Smooth muscle cell of the brain vasculature (primary cell): ENCODE data around the gene COIL.

Source experiments
- DNase-seq: peaks from one replicate; pipeline ENCODE4 v3.0.0-alpha.2; 2012; ENCODE audit warnings: low read depth, low spot score

The COIL gene

GRCh38 chr17:56909742-56910508 lies 50.9 kb downstream of the COIL start:
- no peak for DNase-seq

DNA sequence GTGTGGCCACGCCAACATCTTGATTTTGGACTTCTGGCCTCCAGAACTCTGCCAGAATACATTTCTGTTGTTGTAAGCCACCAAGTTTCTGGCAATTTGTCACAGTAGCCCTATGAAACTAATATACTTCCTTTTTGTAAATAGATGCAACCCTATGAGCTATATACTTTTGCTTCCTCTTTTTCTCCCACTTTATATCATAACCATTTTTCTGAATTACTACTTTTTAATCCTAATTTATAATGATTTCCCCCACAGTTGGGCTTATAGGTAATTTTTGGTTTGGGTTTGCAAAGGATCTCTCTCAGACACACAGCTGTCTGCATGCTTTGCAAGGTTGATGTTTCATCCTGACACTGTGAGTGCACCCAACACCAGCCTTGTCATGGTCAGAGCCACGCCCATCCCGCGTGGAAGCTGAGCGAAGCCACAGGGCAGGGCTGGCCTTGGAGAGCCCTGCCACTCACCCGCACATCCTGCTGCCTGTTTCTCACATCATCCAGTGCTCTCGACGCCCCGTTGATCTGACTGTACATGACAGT lies 52.8 kb downstream of the COIL start:
- no peak for DNase-seq

DNA sequence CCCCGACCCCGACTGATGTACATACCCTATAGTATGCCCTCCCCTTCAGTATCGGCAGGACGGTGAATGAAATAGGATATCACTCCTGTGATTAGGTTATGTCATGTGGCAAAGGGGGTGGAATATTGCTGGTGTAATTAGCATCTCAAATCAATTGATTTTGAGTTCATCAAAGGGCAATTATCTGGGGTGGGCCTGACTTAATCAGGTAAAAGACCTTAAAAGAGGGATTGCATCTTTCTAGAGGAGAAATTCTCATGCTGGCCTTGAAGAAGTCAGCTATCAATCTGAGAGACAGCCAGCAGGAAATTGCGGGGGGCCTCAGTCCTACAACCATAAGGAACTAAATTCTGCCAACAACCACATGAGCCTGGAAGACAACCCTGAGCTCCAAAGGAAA lies 57.3 kb downstream of the COIL start:
- DNase-seq = no peak

GRCh38 chr17:56902348-56902747 lies 58.5 kb downstream of the COIL start:
- no peak for DNase-seq

DNA sequence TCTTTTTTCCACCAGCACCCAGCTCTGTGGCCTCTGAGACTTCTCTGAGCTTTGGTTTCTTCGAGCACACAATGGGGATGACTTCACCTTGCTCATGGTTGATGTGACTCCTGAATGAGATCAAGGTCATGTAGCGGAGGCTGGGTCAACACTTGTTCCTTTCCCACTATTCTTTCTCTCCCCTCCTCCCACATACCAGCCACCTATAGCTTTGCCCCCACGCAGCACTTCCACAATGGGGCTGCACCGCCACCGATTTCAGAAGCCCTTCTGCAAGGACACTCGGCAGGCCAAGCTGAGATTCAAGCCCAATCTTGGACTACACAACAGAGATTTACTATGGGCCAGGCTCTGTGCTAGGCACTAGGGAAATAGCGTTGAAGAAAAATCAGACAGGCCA lies 61.4 kb downstream of the COIL start:
- no peak for DNase-seq

DNA sequence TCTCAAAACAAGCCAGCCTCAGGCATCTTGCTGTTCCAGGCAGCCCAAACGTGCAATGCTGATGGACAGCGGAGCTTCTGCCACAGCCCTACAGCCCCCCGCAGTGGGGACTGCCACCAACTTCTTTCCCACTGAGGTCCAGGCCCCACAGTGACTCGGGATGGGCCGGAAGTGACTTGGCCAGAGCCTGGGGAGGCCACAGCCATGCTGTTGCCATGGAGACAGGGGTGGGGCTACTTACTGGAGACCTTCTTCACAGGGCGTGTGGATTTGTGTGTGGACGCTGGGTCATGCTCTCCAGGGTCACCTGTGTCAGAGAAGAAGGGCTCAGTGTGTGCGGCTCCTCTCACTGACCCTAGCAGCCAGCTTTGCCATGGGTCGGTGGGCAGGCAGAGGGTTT lies 62.0 kb downstream of the COIL start:
- DNase-seq = no peak

- DNase-seq = no peak
Observed at GRCh38 chr17:56897646-56898424, 63.0 kb downstream of the COIL start.

- no peak for DNase-seq
Observed at GRCh38 chr17:56896968-56897359, 63.9 kb downstream of the COIL start.

DNA sequence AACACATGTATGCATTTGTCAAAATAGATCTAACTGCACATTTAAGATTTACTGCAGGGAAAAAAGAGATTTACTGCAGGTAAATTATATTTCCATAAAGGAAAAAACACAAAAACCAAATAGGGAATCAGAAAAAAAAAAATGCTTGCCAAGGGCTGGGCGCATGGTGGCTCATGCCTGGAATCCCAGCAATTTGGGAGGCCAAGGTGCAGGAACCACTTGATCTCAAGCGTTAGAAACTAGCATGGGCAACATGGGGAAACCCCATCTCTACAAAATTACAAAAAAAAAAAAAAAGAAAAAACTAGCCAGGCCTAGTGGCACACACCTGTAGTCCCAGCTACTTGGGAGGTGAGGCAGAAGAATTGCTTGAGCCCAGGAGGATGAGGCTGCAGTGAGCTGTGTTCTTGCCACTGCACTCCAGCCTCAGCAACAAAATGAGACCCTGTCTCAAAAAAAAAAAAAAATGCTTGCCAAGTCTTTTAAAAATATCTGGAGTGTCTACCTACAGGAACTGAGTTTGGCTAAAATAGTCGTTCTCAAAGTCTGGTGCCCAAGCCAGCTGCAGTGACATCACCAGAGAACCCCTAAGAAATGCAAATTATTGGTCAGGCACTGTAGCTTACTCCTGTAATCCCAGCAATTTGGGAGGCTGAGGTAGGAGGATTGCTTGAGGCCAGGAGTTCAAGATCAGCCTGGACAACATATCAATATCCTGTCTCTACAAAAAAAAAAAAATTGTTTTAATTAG lies 64.5 kb downstream of the COIL start:
- no peak for DNase-seq

DNA sequence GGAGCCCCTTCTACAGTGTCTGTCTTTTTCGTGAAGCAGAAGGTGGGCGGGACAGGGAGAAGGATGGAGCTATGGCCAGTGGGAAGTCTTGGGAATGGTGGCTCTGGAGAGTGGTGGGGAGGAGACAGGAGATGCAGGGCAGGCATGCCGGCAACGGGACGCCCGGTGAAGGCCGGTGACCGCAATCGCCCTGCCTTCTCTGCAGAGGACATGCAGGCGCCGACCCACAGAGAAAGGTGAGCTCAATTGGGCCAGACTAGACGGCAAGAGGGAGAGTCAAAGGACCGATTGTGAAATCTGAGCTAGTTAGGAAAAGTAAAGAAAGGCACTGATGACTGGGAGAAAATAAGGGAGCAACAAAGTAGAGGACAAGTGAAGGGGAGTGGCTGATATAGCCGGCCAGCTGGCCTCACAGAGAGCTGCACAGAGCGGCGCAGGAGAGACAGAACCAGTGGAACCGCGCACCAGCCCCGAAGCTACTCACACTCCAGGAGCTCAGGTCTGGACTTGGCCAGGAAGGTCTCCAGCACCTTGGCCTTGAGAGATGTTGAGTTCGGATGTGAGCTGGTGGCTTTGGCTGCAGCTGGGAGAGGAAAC lies 65.9 kb downstream of the COIL start:
- no peak for DNase-seq

DNA sequence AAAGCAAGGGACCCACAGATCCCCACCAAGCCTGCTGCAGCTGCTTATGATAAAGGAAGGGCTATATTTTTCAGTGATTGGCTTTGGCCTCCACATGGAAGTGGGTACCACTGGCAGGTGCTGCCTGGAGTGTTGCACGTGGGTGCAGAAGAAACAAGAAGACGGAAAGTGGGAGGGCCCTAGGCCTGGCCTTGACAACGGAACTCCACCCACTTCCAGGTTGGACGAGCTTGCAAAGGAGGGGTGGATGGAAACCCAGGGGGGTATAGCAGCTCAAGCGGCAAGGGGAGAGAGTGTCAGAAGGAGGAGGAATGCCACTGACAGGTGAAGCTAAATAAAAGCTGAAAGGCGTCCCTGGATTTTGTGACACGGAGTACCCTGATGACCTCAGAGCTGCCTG lies 67.3 kb downstream of the COIL start:
- no peak for DNase-seq

- DNase-seq = no peak
Observed at GRCh38 chr17:56892333-56892732, 68.5 kb downstream of the COIL start.

DNA sequence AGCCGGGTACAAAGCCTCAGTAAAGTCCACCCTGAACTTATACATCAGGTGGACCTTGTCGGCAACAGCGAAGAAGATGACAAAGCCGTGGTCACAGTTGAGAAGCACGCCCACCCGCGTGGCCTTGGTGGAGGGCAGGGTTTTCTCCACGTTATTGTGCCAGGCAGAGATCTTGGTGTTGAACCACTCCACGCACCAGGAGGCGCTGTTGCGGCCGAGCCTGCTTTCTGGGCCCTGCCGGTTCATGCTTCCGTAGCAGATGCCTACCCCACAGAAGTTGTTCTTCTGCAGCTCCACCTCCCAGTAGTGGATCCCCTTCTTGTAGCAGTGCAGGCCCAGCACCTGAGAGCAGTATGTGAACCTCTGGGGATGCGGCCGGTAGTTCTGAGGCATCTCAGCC lies 69.1 kb downstream of the COIL start:
- DNase-seq = no peak

DNA sequence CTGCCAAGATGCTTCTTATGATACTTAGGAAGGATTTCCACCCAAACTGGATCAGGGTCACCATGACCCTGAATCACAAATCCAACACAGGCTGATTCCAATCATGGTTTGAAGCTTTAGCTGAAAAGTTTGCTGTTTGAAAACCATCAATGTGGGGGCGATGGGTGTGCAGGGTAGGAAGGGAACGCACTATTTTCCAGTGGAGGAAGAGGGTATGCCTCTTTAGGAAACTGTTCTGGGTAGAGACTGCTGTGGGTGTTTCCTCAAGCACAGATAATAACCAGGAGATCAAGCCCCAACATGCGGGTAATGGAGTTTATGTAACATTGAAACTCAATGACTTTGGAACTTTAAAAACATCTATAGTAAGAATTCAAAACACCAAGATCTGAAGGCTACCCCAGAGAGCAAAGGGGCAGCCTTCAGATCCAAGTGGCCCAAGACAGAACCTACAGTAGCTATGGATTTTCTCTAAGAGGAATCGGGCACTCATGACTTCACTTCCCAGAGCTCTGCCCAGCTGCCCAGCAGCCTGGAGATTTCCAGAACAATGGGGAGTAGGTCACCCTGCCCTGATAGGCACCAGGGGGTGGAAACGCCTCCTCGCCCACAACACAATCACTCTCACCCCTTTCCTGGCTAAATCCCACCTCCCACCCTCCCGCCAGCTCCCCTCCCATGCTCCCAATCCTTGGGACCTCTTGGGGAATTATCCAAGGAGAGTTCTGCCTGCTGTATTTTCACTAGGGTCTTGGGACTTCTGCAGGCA lies 69.8 kb downstream of the COIL start:
- no peak for DNase-seq

- no peak for DNase-seq
Observed at GRCh38 chr17:56890390-56890789, 70.5 kb downstream of the COIL start.
